ENCODE measurements around the gene WNT8A.

DNA sequence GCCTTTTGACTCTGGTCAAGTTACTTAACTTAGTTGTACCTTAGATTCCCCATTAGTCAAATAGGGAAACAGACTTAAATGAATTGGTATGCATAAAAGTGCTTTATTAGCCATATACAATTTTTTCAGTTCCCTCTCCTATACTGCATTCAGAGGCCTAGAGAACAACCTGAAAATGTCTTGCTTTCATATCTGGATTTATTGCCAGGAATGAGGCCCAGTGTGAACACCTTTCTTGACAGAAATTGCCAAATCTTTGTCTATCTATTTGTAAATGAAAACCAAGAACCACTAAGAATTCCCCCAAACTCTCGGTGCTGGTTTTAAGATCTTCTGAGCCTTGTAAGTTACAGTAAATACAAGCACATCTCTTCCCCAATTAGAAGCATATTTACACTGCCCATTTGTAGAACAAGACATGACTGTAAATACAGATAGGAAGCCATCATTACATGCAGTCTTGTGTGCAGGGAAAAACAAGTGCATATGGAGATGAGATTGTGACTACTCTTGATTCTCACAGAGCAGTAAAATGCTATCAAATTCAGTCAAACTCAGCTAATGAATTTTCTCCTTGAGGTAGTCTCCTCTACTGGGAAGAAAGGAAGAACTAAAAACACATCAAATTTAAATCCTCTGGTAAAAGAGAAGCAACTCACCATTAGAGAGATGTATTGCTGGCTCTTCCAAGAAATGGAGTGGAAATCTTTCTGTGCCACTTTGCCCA, 45.8 kb upstream of the WNT8A start:
- no peak for TF ChIP-seq YY1 (IDR thresholded peaks at IDR 0.05; ENCODE audit: insufficient read depth, insufficient read length)
- TF ChIP-seq ZNF274 (IDR thresholded peaks at IDR 0.05; ENCODE audit: low read depth, low read length) = no peak

Measured in NT2/D1 (cell line).